Hepatocyte (in vitro differentiated cells): Measurements from ENCODE around the gene IL4R. TPM values are rescaled to one million over a fixed set of nuclear protein-coding genes. Genes with fewer than 3 reads are reported as not detected.

ENCODE experiments used
- DNase-seq: peaks from one replicate; pipeline ENCODE4 v3.0.0-alpha.2; 2016; ENCODE audit warnings: low spot score
- H2AFZ ChIP-seq: fragments of 200-600 bp; sonication (generic); 2 replicates; pipeline ENCODE4 v1.6.0; 2016; ENCODE audit warnings: antibody characterized with exemption, mild to moderate bottlenecking
- H3K27ac ChIP-seq: fragments of 200-600 bp; sonication (generic); 2 replicates; pipeline ENCODE4 v1.5.1; 2016; ENCODE audit warnings: mild to moderate bottlenecking
- H3K27me3 ChIP-seq: fragments of 200-600 bp; sonication (generic); 2 replicates; pipeline ENCODE4 v1.6.1; 2016
- H3K36me3 ChIP-seq: fragments of 200-600 bp; sonication (generic); replicated peaks from 2 replicates; pipeline ENCODE4 v1.5.1; 2016; ENCODE audit warnings: low read depth; ENCODE audit not compliant: insufficient read depth
- H3K4me1 ChIP-seq: fragments of 200-600 bp; sonication (generic); 2 replicates; pipeline ENCODE4 v1.5.1; 2016; ENCODE audit warnings: mild to moderate bottlenecking, moderate library complexity; ENCODE audit not compliant: insufficient read depth
- H3K4me2 ChIP-seq: fragments of 200-600 bp; sonication (generic); 2 replicates; pipeline ENCODE4 v1.6.0; 2016
- H3K4me3 ChIP-seq: fragments of 200-600 bp; sonication (generic); 2 replicates; pipeline ENCODE4 v1.5.1; 2016; ENCODE audit warnings: mild to moderate bottlenecking
- H3K79me2 ChIP-seq: fragments of 200-600 bp; sonication (generic); 2 replicates; pipeline ENCODE4 v1.6.0; 2017; ENCODE audit warnings: mild to moderate bottlenecking
- H3K9me2 ChIP-seq: fragments of 200-600 bp; sonication (generic); replicated peaks from 2 replicates; pipeline ENCODE4 v1.6.0; 2017; ENCODE audit warnings: mild to moderate bottlenecking; ENCODE audit not compliant: insufficient read depth
- H3K9me3 ChIP-seq: fragments of 200-600 bp; sonication (generic); 2 replicates; pipeline ENCODE4 v1.5.1; 2016; ENCODE audit warnings: low read depth, mild to moderate bottlenecking
- H4K20me1 ChIP-seq: fragments of 200-600 bp; sonication (generic); 2 replicates; pipeline ENCODE4 v1.6.0; 2016; ENCODE audit warnings: mild to moderate bottlenecking; ENCODE audit not compliant: insufficient read depth, poor library complexity, severe bottlenecking
- CTCF ChIP-seq: fragments of 200-600 bp; sonication (generic); IDR thresholded peaks from 2 replicates; pipeline ENCODE4 v1.5.1; 2016; ENCODE audit warnings: antibody characterized with exemption, mild to moderate bottlenecking; ENCODE audit not compliant: poor library complexity
- EZH2 ChIP-seq: fragments of 200-600 bp; sonication (generic); IDR thresholded peaks from 2 replicates; pipeline ENCODE4 v1.6.1; 2016; ENCODE audit warnings: antibody characterized with exemption, mild to moderate bottlenecking, borderline replicate concordance
- EZH2phosphoT487 ChIP-seq: fragments of 200-600 bp; sonication (generic); IDR thresholded peaks from one replicate; pipeline ENCODE4 v1.6.1; 2018; ENCODE audit warnings: antibody characterized with exemption, mild to moderate bottlenecking, low read depth, moderate library complexity; ENCODE audit not compliant: unreplicated experiment, severe bottlenecking
- WGBS: methylation state at CpG from one replicate; pipeline ENCODE4 v1.1.6; 2016; ENCODE audit warnings: low lambda C conversion rate; ENCODE audit errors: missing lambda C conversion rate; 5-methylcytosine and 5-hydroxymethylcytosine counted together
- polyA plus RNA-seq: library from polyadenylated mRNA; unstranded; fragments of >200 nt; fragmentation: Nextera tagmentation; extraction: Ambion mirVana; gene quantifications from 2 replicates; pipeline ENCODE4 v1.2.1, GENCODE V29; 2016
- total RNA-seq: library from RNA; depleted of rRNA; stranded (reverse); fragments of >200 nt; gene quantifications from 2 replicates; pipeline ENCODE4 v1.2.3, GENCODE V29; 2014

Gene IL4R
- total and polyA plus RNA-seq, 2 experiments from 2014 or later = 22.3 to 23.6 TPM

GRCh38 chr16:27363246-27363632, 49.5 kb downstream of the IL4R start:
- DNase-seq = no peak
- 84% methylated on average over 5 of the region's 5 CpGs for WGBS
- no peaks in the 10 kb centered on the region for H3K9me2 ChIP-seq
- H3K4me1 ChIP-seq = peaks cover 15% of the 10 kb centered on the region
- no peak overlapping the region for H2AFZ ChIP-seq
- peak overlapping the region; percentile 72 for H3K27ac ChIP-seq
- no peaks in the 10 kb centered on the region for H4K20me1 ChIP-seq
- no peak overlapping the region for H3K4me3 ChIP-seq
- H3K4me2 ChIP-seq = no peak overlapping the region
- no peaks in the 10 kb centered on the region for H3K27me3 ChIP-seq
- H3K79me2 ChIP-seq = no peaks in the 10 kb centered on the region
- no peak for TF ChIP-seq EZH2phosphoT487
- H3K9me3 ChIP-seq = no peaks in the 10 kb centered on the region
- no peaks in the 10 kb centered on the region for H3K36me3 ChIP-seq

- H3K4me3 ChIP-seq = no peak overlapping the region
- H2AFZ ChIP-seq = no peak overlapping the region
- peak; percentile 40 for DNase-seq
- TF ChIP-seq EZH2 (no peak), EZH2phosphoT487 (no peak), CTCF (no peak)
- H3K9me2 ChIP-seq = no peaks in the 10 kb centered on the region
- H3K9me3 ChIP-seq = no peaks in the 10 kb centered on the region
- no peak overlapping the region for H3K4me2 ChIP-seq
- peaks cover 15% of the 10 kb centered on the region for H3K4me1 ChIP-seq
- peak overlapping the region; percentile 72 for H3K27ac ChIP-seq
- no peaks in the 10 kb centered on the region for H3K36me3 ChIP-seq
- H3K79me2 ChIP-seq = no peaks in the 10 kb centered on the region
- no peaks in the 10 kb centered on the region for H3K27me3 ChIP-seq
- WGBS = 89% methylated on average over 9 of the region's 9 CpGs
- no peaks in the 10 kb centered on the region for H4K20me1 ChIP-seq
These were observed 50.0 kb downstream of the IL4R start for GRCh38 chr16:27363797-27364196.

- no peaks in the 10 kb centered on the region for H3K9me2 ChIP-seq
- H3K9me3 ChIP-seq = no peaks in the 10 kb centered on the region
- H2AFZ ChIP-seq = no peak overlapping the region
- no peaks in the 10 kb centered on the region for H3K79me2 ChIP-seq
- peak; percentile 82 for DNase-seq
- H3K27ac ChIP-seq = peak overlapping the region; percentile 92
- H3K4me2 ChIP-seq = peak overlapping the region; percentile 53
- no peak for TF ChIP-seq CTCF
- TF ChIP-seq EZH2 = no peak
- no peak for TF ChIP-seq EZH2phosphoT487
- 51% methylated on average over 6 of the region's 6 CpGs for WGBS
- peaks cover 15% of the 10 kb centered on the region for H3K4me1 ChIP-seq
- no peaks in the 10 kb centered on the region for H4K20me1 ChIP-seq
- H3K36me3 ChIP-seq = no peaks in the 10 kb centered on the region
- no peak overlapping the region for H3K4me3 ChIP-seq
- no peaks in the 10 kb centered on the region for H3K27me3 ChIP-seq
These were observed 50.8 kb downstream of the IL4R start for GRCh38 chr16:27364493-27365141.

- no peaks in the 10 kb centered on the region for H3K36me3 ChIP-seq
- 57% methylated on average over 7 of the region's 7 CpGs for WGBS
- H3K4me3 ChIP-seq = no peak overlapping the region
- peak overlapping the region; percentile 53 for H3K4me2 ChIP-seq
- peak; percentile 63 for DNase-seq
- H3K9me2 ChIP-seq = no peaks in the 10 kb centered on the region
- no peaks in the 10 kb centered on the region for H4K20me1 ChIP-seq
- no peaks in the 10 kb centered on the region for H3K27me3 ChIP-seq
- no peak for TF ChIP-seq EZH2
- no peak for TF ChIP-seq EZH2phosphoT487
- TF ChIP-seq CTCF = no peak
- no peak overlapping the region for H2AFZ ChIP-seq
- H3K79me2 ChIP-seq = no peaks in the 10 kb centered on the region
- H3K9me3 ChIP-seq = no peaks in the 10 kb centered on the region
- peaks cover 15% of the 10 kb centered on the region for H3K4me1 ChIP-seq
- peak overlapping the region; percentile 92 for H3K27ac ChIP-seq
These were observed 51.6 kb downstream of the IL4R start for GRCh38 chr16:27365142-27366089.
